ENCODE results near the gene NDUFB4. TPM values are rescaled to one million over a fixed set of nuclear protein-coding genes. Genes with fewer than 3 reads are reported as not detected.

NDUFB4 gene
- total RNA-seq, 3 donors from 2014 or later: 142 to 182 (median 157) TPM

- Histone ChIP-seq H3K4me3 (no peak overlapping the region), H3K36me3 (ENCODE audit: low read depth) (no peaks in the 10 kb centered on the region), H3K9me3 (no peaks in the 10 kb centered on the region), H3K4me1 (ENCODE audit: low read depth) (no peaks in the 10 kb centered on the region)
- intact Hi-C loops (cut with DNase I, micrococcal nuclease): loop anchor here in 1 of 2 donors (10.0 kb wide), 1 partner anchor 227 kb away; no protein-coding TSS in a partner anchor
- TF ChIP-seq CTCF (IDR thresholded peaks at IDR 0.05): no peak
- DNase-seq: peak in 1 of 3 donors; percentile 52
- ATAC-seq: peak; percentile 58
Observed at GRCh38 chr3:120567370-120568201, 28.6 kb upstream of the NDUFB4 start.

GRCh38 chr3:120568202-120568531, 28.0 kb upstream of the NDUFB4 start:
- DNase-seq (no peak), ATAC-seq (no peak)
- intact Hi-C loops (cut with DNase I, micrococcal nuclease): loop anchor here in 1 of 2 donors (10.0 kb wide), 1 partner anchor 227 kb away; no protein-coding TSS in a partner anchor
- TF ChIP-seq CTCF (IDR thresholded peaks at IDR 0.05): no peak
- no peaks in the 10 kb centered on the region for H3K9me3 ChIP-seq
- no peaks in the 10 kb centered on the region for H3K36me3 ChIP-seq (ENCODE audit: low read depth)
- no peak overlapping the region for H3K4me3 ChIP-seq
- no peaks in the 10 kb centered on the region for H3K4me1 ChIP-seq (ENCODE audit: low read depth)

GRCh38 chr3:120568598-120568997, 27.5 kb upstream of the NDUFB4 start:
- no peak for DNase-seq
- TF ChIP-seq CTCF (IDR thresholded peaks at IDR 0.05): no peak
- H3K9me3 ChIP-seq: no peaks in the 10 kb centered on the region

GRCh38 chr3:120569222-120570057, 26.7 kb upstream of the NDUFB4 start:
- ATAC-seq (no peak), DNase-seq (no peak)
- intact Hi-C loops (cut with DNase I, micrococcal nuclease): loop anchor here in 1 of 2 donors (10.0 kb wide), 1 partner anchor 225 kb away; no protein-coding TSS in a partner anchor
- Histone ChIP-seq H3K4me3 (no peak overlapping the region), H3K36me3 (ENCODE audit: low read depth) (no peaks in the 10 kb centered on the region), H3K9me3 (no peaks in the 10 kb centered on the region), H3K4me1 (ENCODE audit: low read depth) (no peaks in the 10 kb centered on the region)
- no peak for TF ChIP-seq CTCF (IDR thresholded peaks at IDR 0.05)

More at GRCh38 chr3:120568598-120568997, 27.5 kb upstream of the NDUFB4 start:
- Histone ChIP-seq H3K4me1 (ENCODE audit: low read depth) (no peaks in the 10 kb centered on the region), H3K4me3 (no peak overlapping the region), H3K36me3 (ENCODE audit: low read depth) (no peaks in the 10 kb centered on the region)
- no peak for ATAC-seq
- intact Hi-C loops (cut with DNase I, micrococcal nuclease): loop anchor here in 1 of 2 donors (10.0 kb wide), 1 partner anchor 226 kb away; no protein-coding TSS in a partner anchor

DNA sequence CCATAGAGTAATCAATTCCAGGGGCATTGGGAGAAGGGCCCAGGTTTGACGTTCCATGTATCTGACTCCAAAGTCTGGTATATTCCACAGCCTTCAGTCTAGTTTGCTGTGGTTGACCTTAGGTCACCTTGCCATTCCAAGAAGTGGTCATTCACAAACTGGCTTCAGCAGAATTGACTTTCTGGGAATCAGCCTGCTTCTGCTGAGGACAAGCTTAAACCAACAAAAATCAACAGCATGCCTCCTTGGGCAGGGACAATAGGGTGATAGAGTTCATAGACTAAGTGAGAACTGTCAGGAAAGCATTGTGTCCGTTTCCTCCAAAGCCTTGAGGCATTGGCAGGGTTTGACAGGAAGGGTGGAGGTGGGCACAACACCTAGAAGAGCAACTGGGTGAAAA, 24.1 kb upstream of the NDUFB4 start:
- H3K4me1 ChIP-seq (ENCODE audit: low read depth): no peaks in the 10 kb centered on the region
- no peaks in the 10 kb centered on the region for H3K36me3 ChIP-seq (ENCODE audit: low read depth)
- no peaks in the 10 kb centered on the region for H3K9me3 ChIP-seq
- intact Hi-C loops (cut with DNase I, micrococcal nuclease): no loop called here
- DNase-seq (no peak), ATAC-seq (no peak)
- TF ChIP-seq CTCF (IDR thresholded peaks at IDR 0.05): no peak
- H3K4me3 ChIP-seq: no peak overlapping the region

Data from mucosa of descending colon (tissue), 3 donors.